ENCODE data around the gene FAH. TPM values are rescaled to one million over a fixed set of nuclear protein-coding genes. Genes with fewer than 3 reads are reported as not detected.

Gene FAH
- total RNA-seq, 1 donor from 2014 or later, result 16.2 TPM

DNA sequence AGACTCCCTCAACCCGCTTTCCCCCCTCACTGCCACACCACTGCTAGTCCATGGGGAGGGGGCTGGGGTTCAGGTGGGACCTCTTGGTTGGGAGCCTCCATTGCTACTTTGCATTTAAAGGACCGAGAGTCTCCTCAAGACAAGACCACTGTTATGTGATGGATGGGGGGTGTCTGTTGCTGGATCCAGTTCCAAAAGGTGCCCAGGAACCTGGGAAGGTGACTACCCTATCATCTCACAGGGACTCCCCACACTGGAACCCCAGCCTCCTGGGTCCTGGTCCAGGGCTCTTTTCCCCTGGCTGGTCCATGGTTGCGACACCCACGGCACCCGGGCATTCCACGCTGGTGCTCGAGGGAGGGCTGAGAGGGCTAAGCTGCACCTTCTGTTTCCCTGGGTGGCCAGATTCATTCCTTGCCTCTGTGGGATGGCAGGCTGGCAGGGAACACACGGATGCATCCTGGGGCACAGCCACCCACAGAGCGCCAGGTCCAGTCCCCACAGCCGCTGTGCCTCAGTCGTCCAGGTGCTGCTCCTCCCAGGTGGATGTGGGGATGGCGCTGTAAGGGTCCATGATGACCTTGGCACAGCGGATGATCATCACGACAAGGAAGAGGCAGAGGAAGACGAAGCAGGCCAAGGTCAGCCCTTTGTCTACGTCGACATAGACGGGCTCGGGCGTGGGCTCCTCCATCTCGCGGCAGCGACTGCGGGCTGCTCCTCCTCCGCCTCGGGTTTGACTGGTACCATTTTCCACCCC is 48.6 kb downstream of the FAH start:
- no peak for DNase-seq (ENCODE audit: low spot score)
- no peaks in the 10 kb centered on the region for H3K9me3 Mint-ChIP-seq (ENCODE audit: low read depth)
- TF ChIP-seq, protein P1, sequence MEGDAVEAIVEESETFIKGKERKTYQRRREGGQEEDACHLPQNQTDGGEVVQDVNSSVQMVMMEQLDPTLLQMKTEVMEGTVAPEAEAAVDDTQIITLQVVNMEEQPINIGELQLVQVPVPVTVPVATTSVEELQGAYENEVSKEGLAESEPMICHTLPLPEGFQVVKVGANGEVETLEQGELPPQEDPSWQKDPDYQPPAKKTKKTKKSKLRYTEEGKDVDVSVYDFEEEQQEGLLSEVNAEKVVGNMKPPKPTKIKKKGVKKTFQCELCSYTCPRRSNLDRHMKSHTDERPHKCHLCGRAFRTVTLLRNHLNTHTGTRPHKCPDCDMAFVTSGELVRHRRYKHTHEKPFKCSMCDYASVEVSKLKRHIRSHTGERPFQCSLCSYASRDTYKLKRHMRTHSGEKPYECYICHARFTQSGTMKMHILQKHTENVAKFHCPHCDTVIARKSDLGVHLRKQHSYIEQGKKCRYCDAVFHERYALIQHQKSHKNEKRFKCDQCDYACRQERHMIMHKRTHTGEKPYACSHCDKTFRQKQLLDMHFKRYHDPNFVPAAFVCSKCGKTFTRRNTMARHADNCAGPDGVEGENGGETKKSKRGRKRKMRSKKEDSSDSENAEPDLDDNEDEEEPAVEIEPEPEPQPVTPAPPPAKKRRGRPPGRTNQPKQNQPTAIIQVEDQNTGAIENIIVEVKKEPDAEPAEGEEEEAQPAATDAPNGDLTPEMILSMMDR (IDR thresholded peaks at IDR 0.05), result no peak
- no peak overlapping the region for H3K4me3 Mint-ChIP-seq (ENCODE audit: unreplicated experiment)
- no peaks in the 10 kb centered on the region for H3K36me3 Mint-ChIP-seq (ENCODE audit: low read depth)
- peaks cover 54% of the 10 kb centered on the region for H3K27me3 Mint-ChIP-seq (ENCODE audit: low read depth)
- no peaks in the 10 kb centered on the region for H3K4me1 Mint-ChIP-seq (ENCODE audit: low read depth)
- H3K27ac Mint-ChIP-seq (ENCODE audit: unreplicated experiment), result no peak overlapping the region

DNA sequence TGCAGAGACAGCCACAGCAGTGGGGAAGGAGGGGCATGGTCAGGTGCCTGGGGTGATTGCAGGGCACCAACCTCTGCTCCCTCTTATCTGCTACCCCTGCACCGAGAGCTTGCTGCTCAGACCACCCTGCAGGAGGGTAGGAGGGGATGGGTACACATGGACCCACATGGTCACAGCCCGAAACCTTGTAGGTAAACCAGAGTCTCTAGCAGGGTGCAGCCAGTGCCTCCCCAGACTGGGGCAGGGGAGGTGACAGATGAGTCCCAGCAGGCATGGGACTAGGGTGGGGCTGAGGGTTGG is 49.2 kb downstream of the FAH start:
- H3K36me3 Mint-ChIP-seq (ENCODE audit: low read depth), result no peaks in the 10 kb centered on the region
- no peak overlapping the region for H3K27ac Mint-ChIP-seq (ENCODE audit: unreplicated experiment)
- no peak overlapping the region for H3K4me3 Mint-ChIP-seq (ENCODE audit: unreplicated experiment)
- H3K27me3 Mint-ChIP-seq (ENCODE audit: low read depth), result peaks cover 59% of the 10 kb centered on the region
- no peaks in the 10 kb centered on the region for H3K4me1 Mint-ChIP-seq (ENCODE audit: low read depth)
- DNase-seq (ENCODE audit: low spot score), result no peak
- no peaks in the 10 kb centered on the region for H3K9me3 Mint-ChIP-seq (ENCODE audit: low read depth)
- TF ChIP-seq, protein P1 (IDR thresholded peaks at IDR 0.05), result no peak

DNA sequence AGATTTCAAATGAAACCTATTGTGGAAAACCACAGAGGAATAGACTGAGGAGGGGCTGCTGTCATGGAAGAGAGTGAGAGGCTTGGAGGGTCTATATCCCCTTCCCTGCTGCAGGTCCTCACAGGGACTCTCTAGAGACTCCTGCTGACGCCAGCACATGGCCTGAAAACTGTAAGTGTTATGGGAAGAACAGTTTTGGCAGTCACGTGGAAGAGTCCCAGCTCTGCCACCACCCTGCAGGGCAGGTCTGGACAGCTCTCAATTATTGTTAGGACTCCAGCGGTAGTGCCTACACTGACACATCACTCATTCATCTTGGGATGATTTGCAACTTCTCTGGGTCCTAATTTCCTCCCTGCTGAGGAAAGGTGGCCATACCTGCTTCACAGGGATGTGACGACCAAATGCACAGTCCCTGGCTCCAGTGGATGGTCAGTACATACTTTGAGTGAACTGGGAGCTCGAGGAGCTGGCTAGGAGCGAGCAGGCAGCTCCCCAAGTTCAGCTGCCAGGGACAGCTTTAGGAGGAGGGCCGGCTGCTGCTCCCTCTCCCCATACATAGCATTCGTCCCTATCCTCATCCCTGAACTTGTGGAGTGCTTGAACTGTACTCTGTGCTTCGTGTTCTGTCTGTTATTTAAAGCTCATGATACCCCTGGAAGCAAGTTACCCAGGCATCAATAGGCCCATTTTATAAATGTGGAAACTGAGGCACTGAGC is 50.0 kb downstream of the FAH start:
- H3K36me3 Mint-ChIP-seq (ENCODE audit: low read depth), result no peaks in the 10 kb centered on the region
- no peaks in the 10 kb centered on the region for H3K9me3 Mint-ChIP-seq (ENCODE audit: low read depth)
- TF ChIP-seq, protein P1 (IDR thresholded peaks at IDR 0.05), result no peak
- H3K4me1 Mint-ChIP-seq (ENCODE audit: low read depth), result no peaks in the 10 kb centered on the region
- H3K27me3 Mint-ChIP-seq (ENCODE audit: low read depth), result peaks cover 59% of the 10 kb centered on the region
- H3K4me3 Mint-ChIP-seq (ENCODE audit: unreplicated experiment), result no peak overlapping the region
- H3K27ac Mint-ChIP-seq (ENCODE audit: unreplicated experiment), result no peak overlapping the region
- no peak for DNase-seq (ENCODE audit: low spot score)

DNA sequence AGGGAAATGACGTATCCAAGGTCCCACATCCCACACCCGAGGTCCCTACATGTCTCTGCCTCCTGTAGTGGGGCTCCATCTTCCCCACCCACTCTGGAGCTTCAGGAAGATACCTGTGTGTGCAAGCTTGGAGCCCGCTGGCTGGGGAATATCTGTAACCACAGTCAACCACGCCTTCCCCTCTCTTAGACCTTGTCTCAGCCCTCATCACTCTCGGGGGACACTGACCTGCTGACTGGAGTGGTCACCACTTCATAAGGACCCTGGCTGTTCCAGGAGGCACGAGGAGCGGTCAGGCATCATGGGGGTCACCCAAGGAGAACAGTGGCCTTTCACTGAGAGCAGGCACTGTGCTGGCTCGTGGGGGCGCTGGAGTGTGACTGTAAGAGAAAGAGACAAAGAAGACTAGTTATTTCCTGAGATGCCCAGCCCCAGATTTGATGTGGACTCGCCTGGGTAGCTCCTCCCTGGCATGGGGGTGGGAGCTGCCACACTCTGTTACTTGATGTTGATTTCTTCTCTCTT is 50.6 kb downstream of the FAH start:
- H3K4me3 Mint-ChIP-seq (ENCODE audit: unreplicated experiment), result no peak overlapping the region
- H3K4me1 Mint-ChIP-seq (ENCODE audit: low read depth), result no peaks in the 10 kb centered on the region
- peaks cover 57% of the 10 kb centered on the region for H3K27me3 Mint-ChIP-seq (ENCODE audit: low read depth)
- H3K9me3 Mint-ChIP-seq (ENCODE audit: low read depth), result no peaks in the 10 kb centered on the region
- DNase-seq (ENCODE audit: low spot score), result no peak
- TF ChIP-seq, protein P1 (IDR thresholded peaks at IDR 0.05), result no peak
- no peak overlapping the region for H3K27ac Mint-ChIP-seq (ENCODE audit: unreplicated experiment)
- no peaks in the 10 kb centered on the region for H3K36me3 Mint-ChIP-seq (ENCODE audit: low read depth)

DNA sequence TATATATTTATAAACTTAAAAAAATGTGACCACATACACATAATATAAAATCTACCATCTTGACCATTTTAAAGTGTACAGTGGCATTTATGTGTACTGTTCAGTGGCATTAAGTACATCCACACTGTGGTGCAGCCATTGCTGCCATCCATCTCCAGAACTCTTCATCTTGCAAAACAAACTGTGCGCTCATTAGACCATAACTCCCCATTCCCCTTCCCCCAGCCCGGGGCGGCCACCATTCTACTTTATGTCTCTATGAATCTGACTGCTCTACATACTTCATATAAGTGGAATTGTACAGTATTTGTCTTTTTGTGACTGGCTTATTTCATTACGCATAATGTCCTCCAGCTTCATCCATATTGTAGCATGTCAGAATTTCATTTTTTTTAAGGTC is 51.4 kb downstream of the FAH start:
- H3K4me3 Mint-ChIP-seq (ENCODE audit: unreplicated experiment), result no peak overlapping the region
- TF ChIP-seq, protein P1 (IDR thresholded peaks at IDR 0.05), result no peak
- no peaks in the 10 kb centered on the region for H3K4me1 Mint-ChIP-seq (ENCODE audit: low read depth)
- peaks cover 50% of the 10 kb centered on the region for H3K27me3 Mint-ChIP-seq (ENCODE audit: low read depth)
- no peak for DNase-seq (ENCODE audit: low spot score)
- no peak overlapping the region for H3K27ac Mint-ChIP-seq (ENCODE audit: unreplicated experiment)
- H3K36me3 Mint-ChIP-seq (ENCODE audit: low read depth), result no peaks in the 10 kb centered on the region
- H3K9me3 Mint-ChIP-seq (ENCODE audit: low read depth), result no peaks in the 10 kb centered on the region
